GM19372 (cell line): ENCODE measurements around the gene OR51T1.

Experiments
- ATAC-seq: cut with Tn5 transposase; IDR thresholded peaks from one replicate; pipeline ENCODE4 v1.9.1; 2021; ENCODE audit warnings: mild to moderate bottlenecking, low read depth, moderate library complexity; ENCODE audit not compliant: unreplicated experiment

Gene OR51T1

GRCh38 chr11:4924239-4924638 is 42.5 kb downstream of the OR51T1 start, which contains the start of gene OR51G1:
TSS of gene OR51G1 (minus strand) at chr11:4924339. CDS start at chr11:4924339, 0 bp downstream.
- ATAC-seq, result no peak

DNA sequence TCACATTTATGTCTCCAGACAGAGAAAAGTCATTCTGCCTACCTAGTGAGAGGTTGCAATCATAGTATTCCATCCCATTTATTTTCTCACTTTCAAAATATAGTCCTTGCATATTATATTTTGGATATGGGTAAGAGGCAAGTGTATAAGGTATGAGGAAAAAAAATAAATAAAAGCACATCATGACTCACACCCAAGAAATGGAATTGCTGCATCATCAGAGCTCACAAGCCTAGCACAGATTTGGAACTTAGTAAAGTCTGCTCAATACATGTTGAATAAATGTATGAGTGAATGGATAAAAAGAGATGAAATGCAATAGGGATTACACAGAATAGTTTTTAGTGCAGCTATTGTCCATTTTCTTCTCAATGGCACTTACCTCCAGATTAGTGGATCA is 44.9 kb downstream of the OR51T1 start:
- ATAC-seq, result no peak
